ENCODE data around the gene VPS52.

DNA sequence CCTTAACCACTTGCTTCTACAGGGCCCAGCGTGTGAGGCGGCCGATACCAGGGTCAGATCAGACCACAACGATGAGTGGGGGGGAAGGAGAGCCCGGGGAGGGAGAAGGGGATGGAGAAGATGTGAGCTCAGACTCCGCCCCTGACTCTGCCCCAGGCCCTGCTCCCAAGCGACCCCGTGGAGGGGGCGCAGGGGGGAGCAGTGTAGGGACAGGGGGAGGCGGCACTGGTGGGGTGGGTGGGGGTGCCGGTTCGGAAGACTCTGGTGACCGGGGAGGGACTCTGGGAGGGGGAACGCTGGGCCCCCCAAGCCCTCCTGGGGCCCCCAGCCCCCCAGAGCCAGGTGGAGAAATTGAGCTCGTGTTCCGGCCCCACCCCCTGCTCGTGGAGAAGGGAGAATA lies 60.5 kb downstream of the VPS52 start:
- TF ChIP-seq, protein P1, sequence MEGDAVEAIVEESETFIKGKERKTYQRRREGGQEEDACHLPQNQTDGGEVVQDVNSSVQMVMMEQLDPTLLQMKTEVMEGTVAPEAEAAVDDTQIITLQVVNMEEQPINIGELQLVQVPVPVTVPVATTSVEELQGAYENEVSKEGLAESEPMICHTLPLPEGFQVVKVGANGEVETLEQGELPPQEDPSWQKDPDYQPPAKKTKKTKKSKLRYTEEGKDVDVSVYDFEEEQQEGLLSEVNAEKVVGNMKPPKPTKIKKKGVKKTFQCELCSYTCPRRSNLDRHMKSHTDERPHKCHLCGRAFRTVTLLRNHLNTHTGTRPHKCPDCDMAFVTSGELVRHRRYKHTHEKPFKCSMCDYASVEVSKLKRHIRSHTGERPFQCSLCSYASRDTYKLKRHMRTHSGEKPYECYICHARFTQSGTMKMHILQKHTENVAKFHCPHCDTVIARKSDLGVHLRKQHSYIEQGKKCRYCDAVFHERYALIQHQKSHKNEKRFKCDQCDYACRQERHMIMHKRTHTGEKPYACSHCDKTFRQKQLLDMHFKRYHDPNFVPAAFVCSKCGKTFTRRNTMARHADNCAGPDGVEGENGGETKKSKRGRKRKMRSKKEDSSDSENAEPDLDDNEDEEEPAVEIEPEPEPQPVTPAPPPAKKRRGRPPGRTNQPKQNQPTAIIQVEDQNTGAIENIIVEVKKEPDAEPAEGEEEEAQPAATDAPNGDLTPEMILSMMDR (IDR thresholded peaks at IDR 0.05): no peak
- no peak for TF ChIP-seq POLR2A (IDR thresholded peaks at IDR 0.05)
